ENCODE measurements around the gene NAPB. TPM values are rescaled to one million over a fixed set of nuclear protein-coding genes. Genes with fewer than 3 reads are reported as not detected.

The NAPB gene
- total RNA-seq, 2 experiments from 2014 or later: 6.1 to 8.1 TPM

DNA sequence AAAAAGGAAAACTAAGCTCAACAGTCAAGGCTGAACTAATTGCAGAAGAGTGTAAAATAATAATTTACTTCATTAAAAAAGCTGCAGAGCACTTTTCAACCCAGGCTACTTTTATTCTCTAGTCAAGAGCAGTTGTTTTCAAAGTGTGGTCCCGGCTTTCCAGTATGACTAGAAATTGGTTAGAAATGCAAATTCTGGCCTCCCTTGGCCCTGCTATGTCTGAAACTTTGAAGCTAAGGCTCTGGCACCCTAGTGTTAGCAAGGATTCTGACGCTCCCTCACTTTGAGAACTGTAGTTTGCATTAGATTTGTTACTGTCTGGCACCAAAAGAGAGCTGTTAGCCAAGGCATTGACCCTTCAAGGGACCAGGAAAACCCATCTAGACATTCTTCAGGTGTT is 80.2 kb downstream of the NAPB start:
- intact Hi-C loops (cut with DNase I, micrococcal nuclease): loop anchor here (5.0 to 10.0 kb wide), 3 partner anchors 286 to 1004 kb away; no protein-coding TSS in a partner anchor
- Mint-ChIP-seq H3K27me3 (no peaks in the 10 kb centered on the region), H3K27ac (no peak overlapping the region), H3K4me1 (no peaks in the 10 kb centered on the region), H3K9me3 (ENCODE audit: low read depth) (no peaks in the 10 kb centered on the region), H3K4me3 (no peak overlapping the region), H3K36me3 (ENCODE audit: low read depth) (no peaks in the 10 kb centered on the region)
- ATAC-seq (no peak), DNase-seq (no peak)
- POLR2A ChIA-PET: no interaction called here
- CTCF ChIA-PET: interaction anchor here (0.6 to 2.7 kb wide), 7 partner anchors 18 to 1000 kb away, joined by 3 to 13 read pairs (median 3); no protein-coding TSS in a partner anchor

DNA sequence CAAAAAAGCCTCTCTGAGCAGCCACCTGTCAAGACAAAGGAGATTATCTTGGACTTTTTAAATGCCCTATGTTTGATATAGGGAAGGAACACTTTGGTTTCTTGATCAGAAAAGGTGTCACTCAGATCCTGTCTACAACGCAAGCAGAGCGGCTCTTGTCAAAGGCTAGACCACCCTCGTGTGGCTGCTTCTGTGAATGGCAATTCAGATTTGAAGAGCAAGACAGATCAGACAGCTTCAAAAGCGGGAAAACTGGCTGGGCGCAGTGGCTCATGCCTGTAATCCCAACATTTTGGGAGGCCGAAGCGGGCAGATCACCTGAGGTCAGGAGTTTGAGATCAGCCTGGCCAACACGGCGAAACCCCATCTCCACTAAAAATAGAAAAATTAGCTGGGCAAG is 80.8 kb downstream of the NAPB start:
- no peak overlapping the region for H3K27ac Mint-ChIP-seq
- H3K36me3 Mint-ChIP-seq (ENCODE audit: low read depth): no peaks in the 10 kb centered on the region
- peak; percentile 47 for ATAC-seq
- H3K27me3 Mint-ChIP-seq: no peaks in the 10 kb centered on the region
- CTCF ChIA-PET: interaction anchor here (0.6 to 2.7 kb wide), 8 partner anchors 17 to 1000 kb away, joined by 3 to 13 read pairs (median 3); no protein-coding TSS in a partner anchor
- no peak overlapping the region for H3K4me3 Mint-ChIP-seq
- peak; percentile 61 for DNase-seq
- POLR2A ChIA-PET: no interaction called here
- intact Hi-C loops (cut with DNase I, micrococcal nuclease): loop anchor here (1.0 to 10.0 kb wide), 4 partner anchors 286 to 1003 kb away; no protein-coding TSS in a partner anchor
- H3K4me1 Mint-ChIP-seq: no peaks in the 10 kb centered on the region
- H3K9me3 Mint-ChIP-seq (ENCODE audit: low read depth): no peaks in the 10 kb centered on the region

DNA sequence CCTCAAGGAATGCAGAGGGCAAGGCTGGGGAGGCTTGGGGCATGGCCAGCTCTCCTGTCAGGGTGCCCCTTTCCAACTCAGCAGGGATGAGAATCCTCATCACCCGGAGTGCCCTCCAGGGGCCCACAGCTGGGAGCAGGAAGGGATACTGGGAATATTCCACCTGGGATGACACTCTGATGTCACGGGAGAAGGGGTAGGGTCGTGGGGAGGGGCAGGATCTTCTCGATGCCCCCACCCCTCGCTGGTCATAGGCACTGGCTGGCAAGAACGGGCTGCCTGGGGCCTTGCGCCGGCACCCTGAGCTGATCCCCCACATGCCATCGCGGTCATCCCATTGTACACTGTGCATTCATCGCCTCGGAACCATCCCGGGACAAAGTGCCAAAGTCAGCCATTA is 81.3 kb downstream of the NAPB start:
- CTCF ChIA-PET: interaction anchor here (1.0 to 2.7 kb wide), 4 partner anchors 17 to 655 kb away, joined by 3 to 13 read pairs (median 4); no protein-coding TSS in a partner anchor

DNA sequence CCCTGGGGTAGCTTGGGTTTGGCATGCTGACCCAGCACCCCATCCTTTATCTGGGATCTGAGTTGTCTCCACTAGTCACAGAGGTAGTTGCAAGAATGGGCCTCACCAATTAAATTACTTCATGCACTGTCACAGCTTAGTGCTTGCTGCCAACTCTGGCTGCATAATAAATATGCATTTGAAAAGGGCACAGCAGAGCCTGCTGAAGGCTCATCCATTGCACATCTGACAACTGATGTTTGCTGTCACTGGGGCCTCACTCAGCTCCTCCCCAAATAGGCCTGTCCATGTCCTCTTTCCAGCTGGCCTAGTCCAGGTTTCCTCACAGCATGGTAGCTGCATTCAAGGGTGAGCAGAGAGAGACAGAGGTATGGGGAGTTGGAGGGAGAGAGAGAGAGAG is 84.0 kb downstream of the NAPB start:
- no peak for ATAC-seq
- Mint-ChIP-seq H3K9me3 (ENCODE audit: low read depth) (no peaks in the 10 kb centered on the region), H3K4me3 (no peak overlapping the region), H3K27ac (no peak overlapping the region), H3K4me1 (no peaks in the 10 kb centered on the region), H3K36me3 (ENCODE audit: low read depth) (no peaks in the 10 kb centered on the region), H3K27me3 (no peaks in the 10 kb centered on the region)
- intact Hi-C loops (cut with DNase I, micrococcal nuclease): no loop called here
- CTCF ChIA-PET: no interaction called here
- DNase-seq: no peak
- POLR2A ChIA-PET: interaction anchor here (0.6 kb wide), 1 partner anchor 52 kb away, joined by 6 read pairs; no protein-coding TSS in a partner anchor

More for the DNA sequence above, 81.3 kb downstream of the NAPB start:
- POLR2A ChIA-PET: no interaction called here
- no peaks in the 10 kb centered on the region for H3K27me3 Mint-ChIP-seq
- no peaks in the 10 kb centered on the region for H3K9me3 Mint-ChIP-seq (ENCODE audit: low read depth)
- no peak overlapping the region for H3K4me3 Mint-ChIP-seq
- no peaks in the 10 kb centered on the region for H3K4me1 Mint-ChIP-seq
- intact Hi-C loops (cut with DNase I, micrococcal nuclease): loop anchor here (1.0 to 10.0 kb wide), 4 partner anchors 285 to 1003 kb away; no protein-coding TSS in a partner anchor
- ATAC-seq (no peak), DNase-seq (no peak)
- no peak overlapping the region for H3K27ac Mint-ChIP-seq
- no peaks in the 10 kb centered on the region for H3K36me3 Mint-ChIP-seq (ENCODE audit: low read depth)

DNA sequence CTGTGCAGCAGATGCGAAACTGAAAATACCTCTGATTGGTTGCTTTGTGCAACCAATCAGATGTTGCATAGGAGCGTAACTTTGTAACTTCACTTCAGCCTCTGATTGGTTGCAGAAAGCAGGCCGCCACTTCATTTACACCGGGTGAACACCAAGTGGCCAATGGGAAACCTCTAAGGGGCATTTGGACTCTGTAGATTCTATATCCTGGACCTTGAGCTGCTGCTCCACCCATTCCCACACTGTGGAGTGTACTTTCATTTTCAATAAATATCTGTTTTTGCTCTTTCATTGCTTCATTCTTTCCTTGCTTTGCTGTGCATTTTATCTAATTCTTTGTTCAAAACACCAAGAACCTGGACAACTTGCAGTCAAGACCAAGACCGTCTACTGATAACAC is 84.8 kb downstream of the NAPB start:
- POLR2A ChIA-PET: no interaction called here
- no peak overlapping the region for H3K27ac Mint-ChIP-seq

DNA sequence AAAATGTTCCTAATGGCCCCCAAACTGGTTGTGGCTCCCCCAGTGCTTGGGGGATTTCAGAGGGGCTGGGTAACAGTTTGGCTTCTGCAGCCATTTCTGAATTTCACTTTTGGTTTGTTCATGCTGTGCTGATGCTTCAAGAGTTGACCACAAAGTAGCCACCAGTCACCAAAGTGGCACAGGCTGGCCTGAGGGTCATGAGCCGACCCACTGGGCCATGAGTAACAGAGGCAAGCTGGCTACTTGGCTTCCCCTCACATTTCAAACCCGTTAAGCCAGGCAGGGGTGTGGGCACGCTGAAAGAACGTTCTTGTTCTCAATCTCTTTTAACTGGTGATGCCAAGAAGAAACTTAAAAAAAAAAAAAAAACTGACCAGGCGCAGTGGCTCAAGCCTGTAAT is 85.8 kb downstream of the NAPB start:
- H3K27ac Mint-ChIP-seq: no peak overlapping the region
- DNase-seq: no peak
- CTCF ChIA-PET: no interaction called here
- POLR2A ChIA-PET: no interaction called here
- H3K4me1 Mint-ChIP-seq: no peaks in the 10 kb centered on the region
- no peaks in the 10 kb centered on the region for H3K27me3 Mint-ChIP-seq
- H3K36me3 Mint-ChIP-seq (ENCODE audit: low read depth): no peaks in the 10 kb centered on the region
- no peak for ATAC-seq
- H3K4me3 Mint-ChIP-seq: no peak overlapping the region
- intact Hi-C loops (cut with DNase I, micrococcal nuclease): no loop called here
- no peaks in the 10 kb centered on the region for H3K9me3 Mint-ChIP-seq (ENCODE audit: low read depth)

More for the DNA sequence above, 84.8 kb downstream of the NAPB start:
- CTCF ChIA-PET: no interaction called here
- no peaks in the 10 kb centered on the region for H3K4me1 Mint-ChIP-seq
- ATAC-seq (no peak), DNase-seq (no peak)
- no peaks in the 10 kb centered on the region for H3K27me3 Mint-ChIP-seq
- H3K9me3 Mint-ChIP-seq (ENCODE audit: low read depth): no peaks in the 10 kb centered on the region
- intact Hi-C loops (cut with DNase I, micrococcal nuclease): no loop called here
- no peak overlapping the region for H3K4me3 Mint-ChIP-seq
- H3K36me3 Mint-ChIP-seq (ENCODE audit: low read depth): no peaks in the 10 kb centered on the region

DNA sequence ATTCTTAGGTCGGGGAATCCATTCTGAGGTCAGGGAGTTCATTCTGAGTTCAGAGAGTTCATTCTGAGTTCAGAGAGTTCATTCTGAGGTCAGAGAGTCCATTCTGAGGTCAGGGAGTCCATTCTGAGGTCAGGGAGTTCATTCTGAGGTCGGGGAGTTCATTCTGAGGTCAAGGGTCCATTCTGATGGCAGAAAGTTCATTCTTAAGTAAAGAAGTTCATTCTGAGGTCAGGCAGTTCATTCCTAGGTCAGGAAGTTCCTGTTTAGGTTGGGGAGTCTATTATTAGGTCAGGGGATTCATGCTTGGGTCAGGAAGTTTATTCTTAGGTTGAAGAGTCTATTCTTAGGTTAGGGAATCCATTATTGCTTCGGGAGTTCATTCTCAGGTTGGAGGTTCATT is 87.2 kb downstream of the NAPB start:
- POLR2A ChIA-PET: no interaction called here

DNA sequence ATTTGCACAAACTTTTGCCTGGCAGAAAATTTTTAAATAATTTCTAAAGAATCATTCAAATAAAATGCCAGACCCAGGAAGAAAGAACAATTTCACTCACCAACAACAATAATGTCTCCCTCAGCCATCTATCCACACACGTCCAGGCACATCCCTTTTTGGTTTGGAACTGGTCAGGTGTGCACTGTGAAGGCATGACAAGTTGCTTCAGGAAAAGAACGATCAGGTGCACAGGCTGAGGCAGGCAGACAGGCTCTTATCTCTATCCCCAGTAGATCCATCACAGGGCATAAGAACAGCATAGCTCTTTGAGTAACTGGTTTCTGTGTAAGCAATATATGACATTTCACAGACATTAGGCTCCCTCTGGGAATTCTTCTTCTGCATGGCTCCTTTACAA is 88.8 kb downstream of the NAPB start:
- DNase-seq: no peak
- ChIA-PET POLR2A (no interaction called here), CTCF (no interaction called here)
- Mint-ChIP-seq H3K27me3 (no peaks in the 10 kb centered on the region), H3K36me3 (ENCODE audit: low read depth) (no peaks in the 10 kb centered on the region), H3K4me1 (no peaks in the 10 kb centered on the region), H3K4me3 (no peak overlapping the region), H3K27ac (no peak overlapping the region), H3K9me3 (ENCODE audit: low read depth) (no peaks in the 10 kb centered on the region)
- intact Hi-C loops (cut with DNase I, micrococcal nuclease): no loop called here
- no peak for ATAC-seq

More for the DNA sequence above, 87.2 kb downstream of the NAPB start:
- Mint-ChIP-seq H3K4me1 (no peaks in the 10 kb centered on the region), H3K27ac (no peak overlapping the region), H3K9me3 (ENCODE audit: low read depth) (no peaks in the 10 kb centered on the region), H3K36me3 (ENCODE audit: low read depth) (no peaks in the 10 kb centered on the region), H3K4me3 (no peak overlapping the region), H3K27me3 (no peaks in the 10 kb centered on the region)
- DNase-seq: no peak
- CTCF ChIA-PET: no interaction called here
- ATAC-seq: no peak
- intact Hi-C loops (cut with DNase I, micrococcal nuclease): no loop called here

DNA sequence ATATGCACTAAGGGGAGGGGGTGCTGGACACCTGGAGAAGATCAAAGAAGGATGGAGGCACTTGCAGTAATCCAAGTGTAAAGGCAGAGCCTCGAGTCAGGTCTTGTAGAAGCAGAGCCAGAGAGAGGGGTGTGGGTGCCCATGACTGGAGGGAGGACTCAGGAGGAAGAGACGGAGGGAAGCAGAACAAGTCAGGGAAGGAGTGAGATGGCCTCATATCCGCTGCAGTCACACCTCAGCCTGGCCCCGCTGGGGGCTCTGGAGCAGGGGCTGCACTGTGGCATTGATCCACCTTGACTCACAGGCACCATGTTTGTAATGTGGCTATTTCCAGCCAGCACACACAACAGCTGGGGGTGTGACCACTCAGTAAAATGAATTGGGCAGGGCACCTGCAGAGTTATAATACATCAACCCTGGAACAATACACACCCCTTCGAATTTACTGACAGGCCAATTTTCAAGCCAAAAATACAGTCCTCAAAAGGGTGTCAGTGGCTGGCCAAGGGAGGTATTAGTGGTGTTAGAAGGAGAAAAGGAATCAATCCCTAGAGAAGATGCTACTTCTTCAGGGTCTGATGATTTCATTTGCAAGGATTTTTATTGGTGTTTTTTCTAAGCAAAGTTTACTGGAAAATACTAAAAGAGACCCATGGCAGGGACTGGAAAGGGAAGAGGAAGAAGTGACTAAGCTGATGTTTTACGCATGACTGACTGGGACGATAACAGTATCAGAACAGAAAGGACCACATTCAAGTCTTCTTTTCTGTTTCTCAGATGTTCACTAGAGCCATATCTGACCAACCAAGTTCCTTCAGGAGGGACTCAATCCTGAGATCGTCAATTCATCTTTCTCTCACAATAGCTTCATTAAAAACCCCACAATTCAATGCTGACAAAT is 89.6 kb downstream of the NAPB start:
- DNase-seq (no peak), ATAC-seq (no peak)
- Mint-ChIP-seq H3K36me3 (ENCODE audit: low read depth) (no peaks in the 10 kb centered on the region), H3K4me3 (no peak overlapping the region), H3K27me3 (no peaks in the 10 kb centered on the region), H3K9me3 (ENCODE audit: low read depth) (no peaks in the 10 kb centered on the region), H3K27ac (no peak overlapping the region), H3K4me1 (no peaks in the 10 kb centered on the region)
- POLR2A ChIA-PET: no interaction called here
- intact Hi-C loops (cut with DNase I, micrococcal nuclease): no loop called here
- CTCF ChIA-PET: interaction anchor here (0.7 kb wide), 1 partner anchor 640 kb away, joined by 3 read pairs; no protein-coding TSS in a partner anchor

DNA sequence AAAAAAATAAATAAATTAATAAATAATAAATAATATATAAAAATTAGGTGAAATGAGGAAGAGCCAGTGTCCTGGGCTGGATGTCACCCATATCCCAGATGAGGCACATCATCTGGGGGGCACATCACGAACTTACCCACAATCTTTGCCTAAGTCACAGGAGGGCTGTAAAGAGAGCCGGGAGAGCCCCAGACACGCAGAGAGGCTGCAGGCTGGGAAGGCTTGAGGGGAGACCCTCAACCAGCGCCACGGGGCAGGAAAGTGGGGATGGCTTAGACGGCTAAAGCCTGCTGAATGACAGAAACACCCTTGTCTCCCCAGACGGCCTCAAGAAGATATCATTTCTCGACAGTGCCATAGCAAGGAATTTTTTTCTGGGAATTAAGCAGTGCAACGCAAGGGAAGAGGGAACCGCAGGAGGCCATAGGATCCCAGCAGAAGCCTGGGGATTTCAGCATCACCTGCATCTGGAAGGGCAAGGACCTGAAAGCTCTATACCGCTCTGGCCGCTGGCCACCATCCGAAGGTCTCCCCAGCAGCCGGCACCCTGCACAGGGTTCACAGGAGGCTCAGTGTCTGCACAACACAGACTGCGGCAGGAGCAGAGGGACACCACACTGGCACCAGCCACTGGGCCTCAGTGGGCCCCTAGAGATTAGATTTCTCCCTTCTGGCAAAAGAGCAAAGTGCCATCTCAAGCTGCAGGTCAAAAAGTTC is 93.5 kb downstream of the NAPB start:
- Mint-ChIP-seq H3K27me3 (no peaks in the 10 kb centered on the region), H3K4me3 (no peak overlapping the region), H3K36me3 (ENCODE audit: low read depth) (no peaks in the 10 kb centered on the region), H3K9me3 (ENCODE audit: low read depth) (no peaks in the 10 kb centered on the region), H3K4me1 (no peaks in the 10 kb centered on the region), H3K27ac (no peak overlapping the region)
- POLR2A ChIA-PET: no interaction called here
- intact Hi-C loops (cut with DNase I, micrococcal nuclease): no loop called here
- ATAC-seq: no peak
- DNase-seq: no peak
- CTCF ChIA-PET: no interaction called here

DNA sequence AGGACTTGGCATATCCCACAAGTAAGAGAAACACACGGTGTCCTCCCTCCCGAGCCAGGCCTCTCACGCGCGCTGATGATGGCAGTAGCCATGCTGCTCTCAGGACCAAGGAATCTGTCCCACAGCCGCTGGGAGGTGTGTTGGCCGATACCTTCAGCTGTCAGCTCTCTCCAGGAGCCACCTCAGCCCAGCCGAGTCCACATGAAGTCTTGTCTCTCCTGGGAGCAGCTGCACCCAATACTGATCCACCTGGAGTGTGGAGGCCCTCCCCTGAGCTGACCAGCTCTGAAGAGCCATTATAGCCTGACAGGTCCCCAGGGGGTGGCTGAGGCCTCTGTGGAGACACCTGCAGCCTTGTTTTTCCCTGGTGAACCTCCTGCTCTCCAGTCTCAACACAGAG is 94.5 kb downstream of the NAPB start:
- Mint-ChIP-seq H3K9me3 (ENCODE audit: low read depth) (no peaks in the 10 kb centered on the region), H3K4me3 (no peak overlapping the region), H3K27ac (no peak overlapping the region), H3K4me1 (no peaks in the 10 kb centered on the region), H3K36me3 (ENCODE audit: low read depth) (no peaks in the 10 kb centered on the region), H3K27me3 (no peaks in the 10 kb centered on the region)
- intact Hi-C loops (cut with DNase I, micrococcal nuclease): no loop called here
- ChIA-PET CTCF (no interaction called here), POLR2A (no interaction called here)
- no peak for DNase-seq
- no peak for ATAC-seq

DNA sequence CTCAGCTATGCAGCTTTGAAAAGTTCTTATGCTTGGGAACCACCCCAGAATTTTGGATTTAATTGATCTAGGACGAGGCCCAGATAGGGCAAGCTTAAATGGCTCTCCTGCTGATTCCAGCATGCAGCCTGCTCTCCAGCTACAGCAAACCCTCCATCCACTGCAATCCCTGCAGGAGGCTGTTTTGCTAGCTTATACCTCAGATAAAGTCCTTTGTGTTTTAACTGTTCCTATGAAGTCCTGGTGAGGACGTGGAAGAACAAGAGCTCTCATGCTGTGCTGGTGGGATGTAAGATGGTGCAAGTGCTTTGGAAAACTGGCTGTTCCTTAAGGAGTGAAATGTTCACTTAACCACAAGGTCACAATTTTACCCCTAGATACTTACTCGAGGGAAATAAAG is 96.2 kb downstream of the NAPB start:
- ChIA-PET POLR2A (no interaction called here), CTCF (no interaction called here)
- Mint-ChIP-seq H3K4me1 (no peaks in the 10 kb centered on the region), H3K27me3 (no peaks in the 10 kb centered on the region), H3K9me3 (ENCODE audit: low read depth) (no peaks in the 10 kb centered on the region), H3K36me3 (ENCODE audit: low read depth) (no peaks in the 10 kb centered on the region), H3K4me3 (no peak overlapping the region), H3K27ac (no peak overlapping the region)
- ATAC-seq (no peak), DNase-seq (no peak)
- intact Hi-C loops (cut with DNase I, micrococcal nuclease): no loop called here
